ENCODE measurements around the gene APBB1IP. TPM values are rescaled to one million over a fixed set of nuclear protein-coding genes. Genes with fewer than 3 reads are reported as not detected.
"Not testable (repeated sequence)": the region's sequence is repeated elsewhere in the genome, so short reads cannot be mapped to it uniquely, and the experiment has no call there.

Gene APBB1IP
- total RNA-seq, 1 donor from 2014 or later, result not detected

DNA sequence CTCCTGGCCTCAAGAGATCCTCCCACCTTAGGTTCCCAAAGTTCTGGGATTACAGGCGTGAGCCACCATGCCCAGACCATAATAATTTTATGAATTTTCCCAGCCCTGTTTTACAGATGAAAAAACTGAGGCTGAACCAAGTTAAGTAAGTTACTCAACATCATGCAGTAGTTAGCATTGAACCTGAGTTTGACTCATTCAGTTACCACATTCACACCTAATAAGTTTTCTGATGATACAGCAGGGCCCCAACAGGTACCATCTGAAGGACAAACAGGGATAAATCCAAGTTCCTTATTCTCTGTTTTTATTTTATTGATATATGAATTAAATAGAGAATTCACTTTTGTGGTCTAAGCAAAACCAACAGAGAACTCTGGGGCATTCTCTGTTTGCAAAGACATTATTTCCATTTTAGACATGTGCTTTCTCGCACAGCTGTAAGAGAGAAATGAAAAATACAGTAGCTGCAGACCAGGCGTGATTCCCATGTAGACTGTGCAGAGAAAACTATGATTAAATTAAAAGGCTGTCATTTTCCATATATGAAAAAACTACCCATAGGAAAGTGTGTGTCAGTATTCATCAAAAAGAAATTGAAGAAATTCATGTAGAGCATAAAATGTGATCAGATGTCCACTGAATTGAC lies 26.6 kb downstream of the APBB1IP start:
- TF ChIP-seq EZH2phosphoT487 (IDR thresholded peaks at IDR 0.05) (no peak), EZH2 (IDR thresholded peaks at IDR 0.05) (no peak)
- TF ChIP-seq, protein P1, sequence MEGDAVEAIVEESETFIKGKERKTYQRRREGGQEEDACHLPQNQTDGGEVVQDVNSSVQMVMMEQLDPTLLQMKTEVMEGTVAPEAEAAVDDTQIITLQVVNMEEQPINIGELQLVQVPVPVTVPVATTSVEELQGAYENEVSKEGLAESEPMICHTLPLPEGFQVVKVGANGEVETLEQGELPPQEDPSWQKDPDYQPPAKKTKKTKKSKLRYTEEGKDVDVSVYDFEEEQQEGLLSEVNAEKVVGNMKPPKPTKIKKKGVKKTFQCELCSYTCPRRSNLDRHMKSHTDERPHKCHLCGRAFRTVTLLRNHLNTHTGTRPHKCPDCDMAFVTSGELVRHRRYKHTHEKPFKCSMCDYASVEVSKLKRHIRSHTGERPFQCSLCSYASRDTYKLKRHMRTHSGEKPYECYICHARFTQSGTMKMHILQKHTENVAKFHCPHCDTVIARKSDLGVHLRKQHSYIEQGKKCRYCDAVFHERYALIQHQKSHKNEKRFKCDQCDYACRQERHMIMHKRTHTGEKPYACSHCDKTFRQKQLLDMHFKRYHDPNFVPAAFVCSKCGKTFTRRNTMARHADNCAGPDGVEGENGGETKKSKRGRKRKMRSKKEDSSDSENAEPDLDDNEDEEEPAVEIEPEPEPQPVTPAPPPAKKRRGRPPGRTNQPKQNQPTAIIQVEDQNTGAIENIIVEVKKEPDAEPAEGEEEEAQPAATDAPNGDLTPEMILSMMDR (IDR thresholded peaks at IDR 0.05), result no peak
- Histone ChIP-seq H3K4me1 (no peaks in the 10 kb centered on the region), H3K4me3 (no peak overlapping the region), H3K36me3 (no peaks in the 10 kb centered on the region), H3K79me2 (ENCODE audit: low read depth) (no peaks in the 10 kb centered on the region), H4K20me1 (ENCODE audit: low read depth) (no peaks in the 10 kb centered on the region), H3K27me3 (no peaks in the 10 kb centered on the region), H2AFZ (replicated peaks) (no peak overlapping the region), H3K9me3 (ENCODE audit: low read depth) (no peaks in the 10 kb centered on the region), H3F3A (ENCODE audit: low read depth) (no peaks in the 10 kb centered on the region), H3K27ac (no peak overlapping the region), H3K4me2 (no peak overlapping the region), H3K9ac (no peak overlapping the region)
- no peaks in the 10 kb centered on the region for H3K36me3 Mint-ChIP-seq
- no peaks in the 10 kb centered on the region for H3K4me1 Mint-ChIP-seq
- H3K9me3 Mint-ChIP-seq, result no peaks in the 10 kb centered on the region
- H3K27me3 Mint-ChIP-seq (ENCODE audit: insufficient read depth, low read depth), result no peaks in the 10 kb centered on the region
- H3K27ac Mint-ChIP-seq, result no peak overlapping the region
- H3K4me3 Mint-ChIP-seq, result no peak overlapping the region
- DNase-seq (ENCODE audit: low spot score), result no peak

DNA sequence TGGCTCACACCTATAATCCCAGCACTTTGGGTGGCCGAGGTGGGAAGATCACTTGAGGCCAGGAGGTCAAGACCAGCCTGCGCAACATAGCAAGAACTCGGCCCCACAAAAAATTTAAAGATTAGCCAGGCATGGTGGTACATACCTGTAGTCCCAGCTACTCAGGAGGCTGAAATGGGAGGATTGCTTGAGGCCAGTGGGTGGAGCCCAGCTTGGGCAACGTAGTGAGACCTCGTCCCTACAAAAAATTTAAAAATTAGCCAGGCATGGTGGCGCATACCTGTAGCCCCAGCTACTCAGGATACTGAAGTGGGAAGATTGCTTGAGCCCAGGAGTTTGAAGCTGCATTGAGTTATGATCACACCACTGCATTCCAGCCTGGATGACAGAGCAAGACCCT lies 28.4 kb downstream of the APBB1IP start:
- not testable (repeated sequence) for H3K27me3 ChIP-seq; H2AFZ ChIP-seq (replicated peaks)

DNA sequence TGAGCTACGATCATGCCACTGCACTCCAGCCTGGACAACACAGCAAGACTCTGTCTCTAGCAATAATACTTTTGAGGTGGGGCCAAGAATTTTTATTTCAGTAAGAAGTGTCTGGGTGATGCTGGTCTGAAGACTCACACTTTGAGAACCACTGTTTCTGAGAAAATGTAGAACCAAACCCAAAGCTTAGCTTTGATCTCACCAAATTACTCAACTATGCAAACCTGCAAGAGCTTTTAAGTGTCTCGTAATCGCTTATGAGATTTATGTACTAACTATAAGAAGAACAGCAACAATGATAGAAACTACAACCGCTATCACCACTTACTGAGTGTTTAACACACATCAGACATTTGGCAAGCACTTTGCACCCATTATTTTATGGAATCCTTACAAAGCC lies 29.5 kb downstream of the APBB1IP start:
- Histone ChIP-seq H3F3A (ENCODE audit: low read depth) (no peaks in the 10 kb centered on the region), H3K4me3 (no peak overlapping the region), H4K20me1 (ENCODE audit: low read depth) (no peaks in the 10 kb centered on the region), H3K36me3 (no peaks in the 10 kb centered on the region), H3K9ac (no peak overlapping the region), H3K9me3 (ENCODE audit: low read depth) (no peaks in the 10 kb centered on the region), H3K4me1 (no peaks in the 10 kb centered on the region), H3K79me2 (ENCODE audit: low read depth) (no peaks in the 10 kb centered on the region), H2AFZ (replicated peaks) (no peak overlapping the region), H3K27me3 (no peaks in the 10 kb centered on the region), H3K4me2 (no peak overlapping the region), H3K27ac (no peak overlapping the region)
- no peaks in the 10 kb centered on the region for H3K4me1 Mint-ChIP-seq
- H3K27ac Mint-ChIP-seq, result no peak overlapping the region
- no peaks in the 10 kb centered on the region for H3K27me3 Mint-ChIP-seq (ENCODE audit: insufficient read depth, low read depth)
- no peak overlapping the region for H3K4me3 Mint-ChIP-seq
- no peaks in the 10 kb centered on the region for H3K36me3 Mint-ChIP-seq
- TF ChIP-seq, protein P1 (IDR thresholded peaks at IDR 0.05), result no peak
- TF ChIP-seq EZH2 (IDR thresholded peaks at IDR 0.05) (no peak), EZH2phosphoT487 (IDR thresholded peaks at IDR 0.05) (no peak)
- DNase-seq (ENCODE audit: low spot score), result no peak
- no peaks in the 10 kb centered on the region for H3K9me3 Mint-ChIP-seq

More for the DNA sequence above, 28.4 kb downstream of the APBB1IP start:
- H3K9me3 ChIP-seq (ENCODE audit: low read depth); H3K27ac ChIP-seq; H3K79me2 ChIP-seq (ENCODE audit: low read depth); H3K9me3 Mint-ChIP-seq; H3K4me3 ChIP-seq; H3K36me3 ChIP-seq; H3K36me3 Mint-ChIP-seq; H3K27ac Mint-ChIP-seq; H3F3A ChIP-seq (ENCODE audit: low read depth); H4K20me1 ChIP-seq (ENCODE audit: low read depth); H3K4me3 Mint-ChIP-seq; H3K4me2 ChIP-seq; DNase-seq (ENCODE audit: low spot score); H3K27me3 Mint-ChIP-seq (ENCODE audit: insufficient read depth, low read depth); H3K4me1 ChIP-seq; H3K4me1 Mint-ChIP-seq; H3K9ac ChIP-seq: not testable (repeated sequence)

DNA sequence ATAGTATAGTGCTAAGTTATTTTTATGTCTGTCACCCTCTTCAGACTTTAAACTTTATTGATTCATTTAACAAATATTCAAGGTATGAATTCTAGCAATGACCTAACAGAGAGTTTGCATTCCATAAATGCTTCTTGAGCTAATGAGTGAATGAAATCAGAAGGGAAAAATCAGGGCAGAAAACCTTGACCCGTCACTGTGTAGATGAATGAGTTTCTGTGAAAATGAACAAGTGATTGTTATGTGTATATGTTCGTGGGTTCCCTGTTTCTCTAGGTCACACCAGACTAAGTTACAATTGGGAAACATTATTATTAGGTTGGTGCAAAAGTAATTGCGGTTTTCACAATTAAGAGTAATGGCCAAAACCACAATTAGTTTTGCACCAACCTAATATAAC lies 30.1 kb downstream of the APBB1IP start:
- no peak for DNase-seq (ENCODE audit: low spot score)
- H3K4me2 ChIP-seq, result no peak overlapping the region
- no peak overlapping the region for H3K27ac ChIP-seq
- no peaks in the 10 kb centered on the region for H3K9me3 ChIP-seq (ENCODE audit: low read depth)
- no peaks in the 10 kb centered on the region for H3K36me3 ChIP-seq
- no peaks in the 10 kb centered on the region for H3F3A ChIP-seq (ENCODE audit: low read depth)
- Mint-ChIP-seq H3K4me1 (no peaks in the 10 kb centered on the region), H3K27ac (no peak overlapping the region), H3K27me3 (ENCODE audit: insufficient read depth, low read depth) (no peaks in the 10 kb centered on the region), H3K4me3 (no peak overlapping the region), H3K36me3 (no peaks in the 10 kb centered on the region), H3K9me3 (no peaks in the 10 kb centered on the region)
- no peak overlapping the region for H2AFZ ChIP-seq (replicated peaks)
- H4K20me1 ChIP-seq (ENCODE audit: low read depth), result no peaks in the 10 kb centered on the region
- H3K4me1 ChIP-seq, result no peaks in the 10 kb centered on the region
- TF ChIP-seq, protein P1 (IDR thresholded peaks at IDR 0.05), result no peak
- H3K79me2 ChIP-seq (ENCODE audit: low read depth), result no peaks in the 10 kb centered on the region
- no peak overlapping the region for H3K9ac ChIP-seq
- no peak overlapping the region for H3K4me3 ChIP-seq
- no peaks in the 10 kb centered on the region for H3K27me3 ChIP-seq
